ENCODE results near the gene MGLL. TPM values are rescaled to one million over a fixed set of nuclear protein-coding genes. Genes with fewer than 3 reads are reported as not detected.

The MGLL gene
- total and polyA plus RNA-seq, 2 donors (not counting 1 experiment from before 2014, with no cell fraction given) = 1.7 to 6.9 TPM

DNA sequence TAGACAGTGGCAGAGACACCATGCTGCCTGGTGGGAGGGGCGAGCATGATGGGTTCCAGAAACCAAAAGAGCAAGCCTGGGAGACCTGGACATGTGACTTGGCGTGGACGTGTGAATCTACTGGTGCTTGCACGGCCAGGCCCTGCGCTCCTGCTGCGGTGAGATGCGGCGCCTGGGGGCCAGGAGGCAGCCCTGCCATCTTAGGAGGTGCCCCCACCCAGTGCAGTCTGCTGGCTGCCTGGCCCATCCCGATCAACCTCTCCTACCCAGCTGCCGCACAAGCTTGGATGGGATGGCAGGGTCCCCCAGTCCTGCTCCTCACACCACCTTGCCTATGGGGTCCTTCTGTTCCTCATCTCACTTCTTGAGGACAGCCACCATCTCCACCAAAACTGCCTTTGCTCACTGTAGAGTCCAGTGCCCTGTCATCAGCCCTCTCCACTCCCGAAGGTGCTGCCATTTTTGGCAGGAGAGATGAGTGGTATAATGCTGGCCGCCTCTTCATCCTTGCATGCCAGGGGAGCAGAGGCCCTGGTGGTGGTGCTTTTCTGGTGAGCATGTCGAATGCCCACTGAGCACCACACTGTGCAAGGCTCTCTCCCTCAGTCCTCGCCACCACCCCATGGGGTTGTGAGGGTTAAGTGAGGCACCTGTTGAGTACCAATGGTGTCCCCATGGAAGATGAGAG is 152.6 kb downstream of the MGLL start:
- H3K4me3 ChIP-seq (ENCODE audit: control extremely low read depth in 1 of 5, extremely low read depth in 1 of 5, insufficient read depth in 1 of 5, low read depth in 2 of 5, low read length in 4 of 5) = no peak overlapping the region
- no peak overlapping the region for H3K4me2 ChIP-seq (replicated peaks; ENCODE audit: low read depth, low read length, poor library complexity, severe bottlenecking)
- Mint-ChIP-seq H3K4me3 (peak overlapping the region; percentile 44), H3K9me3 (ENCODE audit: insufficient read depth) (no peaks in the 10 kb centered on the region), H3K27me3 (no peaks in the 10 kb centered on the region), H3K27ac (no peak overlapping the region), H3K4me1 (peaks cover 22% of the 10 kb centered on the region)
- ATAC-seq (ENCODE audit: low read depth) = no peak
- ChIA-PET CTCF (interaction anchor here (2.3 kb wide), 1 partner anchor 26 kb away, joined by 5 read pairs; no protein-coding TSS in a partner anchor), POLR2A (no interaction called here)
- intact Hi-C loops (cut with micrococcal nuclease) = no loop called here
- 96% methylated on average over 11 of the region's 14 CpGs for WGBS (ENCODE audit: insufficient coverage)
- H3K27ac ChIP-seq (ENCODE audit: low read length in 2 of 2) = no peak overlapping the region
- peaks cover 0 to 3% of the 10 kb centered on the region in 2 experiments for H3K36me3 ChIP-seq (replicated peaks in 1 of 2; ENCODE audit: control extremely low read depth in 1 of 2, control insufficient read depth in 1 of 2, extremely low read depth in 1 of 2, insufficient read depth in 2 of 2, low read length in 1 of 2)
- H2AFZ ChIP-seq (ENCODE audit: insufficient read depth, low read depth, low read length, poor library complexity, severe bottlenecking) = no peak overlapping the region
- peaks cover 15% of the 10 kb centered on the region for H4K20me1 ChIP-seq (ENCODE audit: control insufficient read depth, insufficient read depth, low read length, poor library complexity, severe bottlenecking)
- TF ChIP-seq CTCF (IDR thresholded peaks at IDR 0.05) = no peak
- TF ChIP-seq EZH2 (IDR thresholded peaks at IDR 0.05; ENCODE audit: borderline replicate concordance, insufficient read depth, low read depth, low read length, poor library complexity, severe bottlenecking) = no peak
- DNase-seq = no peak
- no peaks in the 10 kb centered on the region for H3K27me3 ChIP-seq (replicated peaks in 1 of 4; ENCODE audit: control extremely low read depth in 1 of 4, control insufficient read depth in 3 of 4, insufficient read depth in 4 of 4, low read length in 3 of 4)
- no peak overlapping the region for H3K9ac ChIP-seq (ENCODE audit: low read length)
- H3K79me2 ChIP-seq (ENCODE audit: control insufficient read depth, insufficient read depth, low read length) = peaks cover 24% of the 10 kb centered on the region
- H3K9me3 ChIP-seq (ENCODE audit: control extremely low read depth in 1 of 3, control insufficient read depth in 2 of 3, insufficient read depth in 1 of 3, low read length in 2 of 3) = no peaks in the 10 kb centered on the region
- H3K4me1 ChIP-seq (ENCODE audit: control insufficient read depth in 2 of 2, insufficient read depth in 2 of 2, low read length in 2 of 2) = peaks cover 16 to 22% of the 10 kb centered on the region in 2 donors

DNA sequence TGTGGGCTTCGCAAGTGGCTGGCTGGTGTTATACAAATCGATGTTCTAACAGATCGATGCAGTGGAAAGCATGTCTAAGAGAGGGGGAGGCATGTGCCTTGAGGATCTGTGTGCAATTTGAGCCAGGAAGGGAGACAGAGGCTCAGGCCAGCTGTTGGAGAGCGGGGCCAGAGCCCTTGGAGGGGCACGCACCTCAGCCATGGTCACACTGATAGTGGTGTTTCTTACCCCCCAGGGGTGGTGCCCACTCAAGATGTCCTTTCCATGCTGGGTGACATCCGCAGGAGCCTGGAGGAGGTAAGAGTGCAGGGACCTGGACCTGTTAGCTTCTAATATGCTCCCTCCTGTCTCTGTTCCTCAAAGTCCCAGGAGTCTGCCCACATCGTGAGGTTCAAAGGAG is 153.4 kb downstream of the MGLL start:
- H2AFZ ChIP-seq (ENCODE audit: insufficient read depth, low read depth, low read length, poor library complexity, severe bottlenecking) = no peak overlapping the region
- WGBS (ENCODE audit: insufficient coverage) = 98% methylated on average over 6 of the region's 7 CpGs

More for the DNA sequence above, 153.4 kb downstream of the MGLL start:
- TF ChIP-seq CTCF (IDR thresholded peaks at IDR 0.05) = no peak
- no peak for TF ChIP-seq EZH2 (IDR thresholded peaks at IDR 0.05; ENCODE audit: borderline replicate concordance, insufficient read depth, low read depth, low read length, poor library complexity, severe bottlenecking)
- Histone ChIP-seq H3K79me2 (ENCODE audit: control insufficient read depth, insufficient read depth, low read length) (peaks cover 20% of the 10 kb centered on the region), H3K9me3 (ENCODE audit: control extremely low read depth in 1 of 3, control insufficient read depth in 2 of 3, insufficient read depth in 1 of 3, low read length in 2 of 3) (no peaks in the 10 kb centered on the region), H4K20me1 (ENCODE audit: control insufficient read depth, insufficient read depth, low read length, poor library complexity, severe bottlenecking) (peaks cover 8% of the 10 kb centered on the region), H3K4me2 (replicated peaks; ENCODE audit: low read depth, low read length, poor library complexity, severe bottlenecking) (no peak overlapping the region), H3K27ac (ENCODE audit: low read length in 2 of 2) (no peak overlapping the region), H3K27me3 (replicated peaks in 1 of 4; ENCODE audit: control extremely low read depth in 1 of 4, control insufficient read depth in 3 of 4, insufficient read depth in 4 of 4, low read length in 3 of 4) (no peaks in the 10 kb centered on the region), H3K4me1 (ENCODE audit: control insufficient read depth in 2 of 2, insufficient read depth in 2 of 2, low read length in 2 of 2) (peaks cover 13 to 17% of the 10 kb centered on the region in 2 donors), H3K9ac (ENCODE audit: low read length) (no peak overlapping the region), H3K36me3 (replicated peaks in 1 of 2; ENCODE audit: control extremely low read depth in 1 of 2, control insufficient read depth in 1 of 2, extremely low read depth in 1 of 2, insufficient read depth in 2 of 2, low read length in 1 of 2) (no peaks in the 10 kb centered on the region), H3K4me3 (ENCODE audit: control extremely low read depth in 1 of 5, extremely low read depth in 1 of 5, insufficient read depth in 1 of 5, low read depth in 2 of 5, low read length in 4 of 5) (no peak overlapping the region)
- no peak overlapping the region for H3K4me3 Mint-ChIP-seq
- ChIA-PET CTCF (interaction anchor here (1.9 kb wide), 1 partner anchor 28 kb away, joined by 4 read pairs; no protein-coding TSS in a partner anchor), POLR2A (no interaction called here)
- DNase-seq = no peak
- H3K4me1 Mint-ChIP-seq = peaks cover 16% of the 10 kb centered on the region
- H3K27me3 Mint-ChIP-seq = no peaks in the 10 kb centered on the region
- no peak for ATAC-seq (ENCODE audit: low read depth)
- no peaks in the 10 kb centered on the region for H3K9me3 Mint-ChIP-seq (ENCODE audit: insufficient read depth)
- no peak overlapping the region for H3K27ac Mint-ChIP-seq
- intact Hi-C loops (cut with micrococcal nuclease) = no loop called here
